ENCODE results near the gene RAB18. TPM values are rescaled to one million over a fixed set of nuclear protein-coding genes. Genes with fewer than 3 reads are reported as not detected.
"Not testable (repeated sequence)": the region's sequence is repeated elsewhere in the genome, so short reads cannot be mapped to it uniquely, and the experiment has no call there.

Gene RAB18
- total RNA-seq = 31.3 and 38.7 TPM in 2 replicates

GRCh38 chr10:27504007-27504807 is at the start of gene RAB18:
RAB18 (plus strand) TSS chr10:27504304; CDS start chr10:27504370, 66 bp downstream.
- peak; percentile 94 to 98 for DNase-seq (ENCODE audit: low read depth in 2 of 2)

- no peak for DNase-seq (ENCODE audit: low read depth in 2 of 2)
Measured at GRCh38 chr10:27454837-27455236, 49.3 kb upstream of the RAB18 start.

GRCh38 chr10:27457261-27457945 is 46.7 kb upstream of the RAB18 start:
- DNase-seq (ENCODE audit: low read depth in 2 of 2) = no peak

- no peak for DNase-seq (ENCODE audit: low read depth in 2 of 2)
Measured at GRCh38 chr10:27457966-27458365, 46.1 kb upstream of the RAB18 start.

GRCh38 chr10:27461312-27461711 is 42.8 kb upstream of the RAB18 start:
- no peak for DNase-seq (ENCODE audit: low read depth in 2 of 2)

- no peak for DNase-seq (ENCODE audit: low read depth in 2 of 2)
Measured at GRCh38 chr10:27463961-27464360, 40.1 kb upstream of the RAB18 start.

- no peak for DNase-seq (ENCODE audit: low read depth in 2 of 2)
Measured at GRCh38 chr10:27464993-27465392, 39.1 kb upstream of the RAB18 start.

- DNase-seq (ENCODE audit: low read depth in 2 of 2) = not testable (repeated sequence)
Measured at GRCh38 chr10:27465596-27465995, 38.5 kb upstream of the RAB18 start.

- no peak for DNase-seq (ENCODE audit: low read depth in 2 of 2)
Measured at GRCh38 chr10:27470885-27471284, 33.2 kb upstream of the RAB18 start.

- DNase-seq (ENCODE audit: low read depth in 2 of 2) = no peak
Measured at GRCh38 chr10:27474741-27475140, 29.4 kb upstream of the RAB18 start.

- no peak for DNase-seq (ENCODE audit: low read depth in 2 of 2)
Measured at GRCh38 chr10:27479016-27479415, 25.1 kb upstream of the RAB18 start.

- no peak for DNase-seq (ENCODE audit: low read depth in 2 of 2)
Measured at GRCh38 chr10:27481486-27481885, 22.6 kb upstream of the RAB18 start.

GRCh38 chr10:27482984-27483956 is 20.8 kb upstream of the RAB18 start:
- DNase-seq (ENCODE audit: low read depth in 2 of 2) = no peak

GRCh38 chr10:27485368-27485767 is 18.7 kb upstream of the RAB18 start:
- DNase-seq (ENCODE audit: low read depth in 2 of 2) = no peak

- no peak for DNase-seq (ENCODE audit: low read depth in 2 of 2)
Measured at GRCh38 chr10:27485986-27486385, 18.1 kb upstream of the RAB18 start.

- no peak for DNase-seq (ENCODE audit: low read depth in 2 of 2)
Measured at GRCh38 chr10:27490807-27491206, 13.3 kb upstream of the RAB18 start.

GRCh38 chr10:27494116-27494805 is 9.8 kb upstream of the RAB18 start:
- DNase-seq (ENCODE audit: low read depth in 2 of 2) = no peak

- no peak for DNase-seq (ENCODE audit: low read depth in 2 of 2)
Measured at GRCh38 chr10:27496137-27496536, 8.0 kb upstream of the RAB18 start.

- peak; percentile 28 to 35 for DNase-seq (ENCODE audit: low read depth in 2 of 2)
Measured at GRCh38 chr10:27500096-27500495, 4.0 kb upstream of the RAB18 start.

GRCh38 chr10:27500886-27501285 is 3.2 kb upstream of the RAB18 start:
- no peak for DNase-seq (ENCODE audit: low read depth in 2 of 2)

GRCh38 chr10:27503498-27504006 is 552 bp upstream of the RAB18 start:
- DNase-seq (ENCODE audit: low read depth in 2 of 2) = no peak

Data from dermis microvascular lymphatic vessel endothelial cell (primary cell).